Activated naive CD4-positive, alpha-beta T cell treated with anti-CD3 and anti-CD28 coated beads for 36 hours (primary cell): Measurements from ENCODE around the gene CCDC196. TPM values are rescaled to one million over a fixed set of nuclear protein-coding genes. Genes with fewer than 3 reads are reported as not detected.

Source experiments
- CTCF ChIA-PET: fragments of 350-600 bp; sonication (Branson Sonifier 250); formaldehyde crosslinking; loops from one replicate; lab custom pipeline; 2021; ENCODE audit warnings: antibody characterized with exemption; lab: Charles Lee
- DNase-seq: peaks from one replicate; pipeline ENCODE4 v3.0.0-alpha.2; 2020
- H3K27ac Mint-ChIP-seq: one replicate; pipeline ENCODE4 v1.8.0; 2021; ENCODE audit warnings: mild to moderate bottlenecking, mixed read lengths
- H3K27me3 Mint-ChIP-seq: one replicate; pipeline ENCODE4 v1.8.0; 2021; ENCODE audit warnings: low read depth, mixed read lengths
- H3K36me3 Mint-ChIP-seq: one replicate; pipeline ENCODE4 v1.8.0; 2021; ENCODE audit warnings: low read depth, mixed read lengths
- H3K4me1 Mint-ChIP-seq: one replicate; pipeline ENCODE4 v1.8.0; 2021; ENCODE audit warnings: low read depth, mixed read lengths
- H3K4me3 Mint-ChIP-seq: one replicate; pipeline ENCODE4 v1.8.0; 2021; ENCODE audit warnings: mild to moderate bottlenecking, moderate library complexity, mixed read lengths
- H3K9me3 Mint-ChIP-seq: one replicate; pipeline ENCODE4 v1.8.0; 2021; ENCODE audit warnings: mixed read lengths
- intact Hi-C: fragments of 100-400 bp; cut with micrococcal nuclease; formaldehyde crosslinking; loops from one replicate; pipeline ENCODE4 v1.15.1; 2023
- total RNA-seq, 2 experiments: library from RNA; stranded (reverse); gene quantifications; one replicate each; pipeline ENCODE4 v1.2.3, GENCODE V29; 2021

Gene CCDC196
- not detected for total RNA-seq

- Mint-ChIP-seq H3K4me3 (no peak within 1 kb of the TSS), H3K27me3 (no peaks in the 10 kb centered on the region), H3K27ac (no peak within 1 kb of the TSS), H3K4me1 (no peaks in the 10 kb centered on the region), H3K9me3 (no peaks in the 10 kb centered on the region), H3K36me3 (no peaks in the 10 kb centered on the region)
- intact Hi-C loops: no loop called here
- CTCF ChIA-PET: no interaction called here
- DNase-seq: no peak
These were observed at the start of gene CCDC196 for GRCh38 chr14:66485910-66486421. TSS of gene CCDC196 (plus strand) at chr14:66486371. CDS start at chr14:66486503, 132 bp downstream.

GRCh38 chr14:66440801-66441200, 45.4 kb upstream of the CCDC196 start:
- DNase-seq: no peak
- H3K27me3 Mint-ChIP-seq: no peaks in the 10 kb centered on the region
- no peaks in the 10 kb centered on the region for H3K4me1 Mint-ChIP-seq
- intact Hi-C loops: no loop called here
- CTCF ChIA-PET: no interaction called here
- no peaks in the 10 kb centered on the region for H3K36me3 Mint-ChIP-seq
- no peak overlapping the region for H3K4me3 Mint-ChIP-seq
- H3K27ac Mint-ChIP-seq: no peak overlapping the region
- H3K9me3 Mint-ChIP-seq: peaks cover 25% of the 10 kb centered on the region

GRCh38 chr14:66442953-66443571, 43.1 kb upstream of the CCDC196 start:
- no peak for DNase-seq
- no peaks in the 10 kb centered on the region for H3K36me3 Mint-ChIP-seq
- H3K4me3 Mint-ChIP-seq: no peak overlapping the region
- peaks cover 22% of the 10 kb centered on the region for H3K9me3 Mint-ChIP-seq
- no peaks in the 10 kb centered on the region for H3K4me1 Mint-ChIP-seq
- intact Hi-C loops: no loop called here
- no peaks in the 10 kb centered on the region for H3K27me3 Mint-ChIP-seq
- CTCF ChIA-PET: no interaction called here
- H3K27ac Mint-ChIP-seq: no peak overlapping the region

GRCh38 chr14:66443785-66444184, 42.4 kb upstream of the CCDC196 start:
- no peaks in the 10 kb centered on the region for H3K4me1 Mint-ChIP-seq
- no peak overlapping the region for H3K27ac Mint-ChIP-seq
- intact Hi-C loops: no loop called here
- no peaks in the 10 kb centered on the region for H3K27me3 Mint-ChIP-seq
- peaks cover 19% of the 10 kb centered on the region for H3K9me3 Mint-ChIP-seq
- H3K4me3 Mint-ChIP-seq: no peak overlapping the region
- no peak for DNase-seq
- CTCF ChIA-PET: no interaction called here
- no peaks in the 10 kb centered on the region for H3K36me3 Mint-ChIP-seq

- CTCF ChIA-PET: no interaction called here
- no peaks in the 10 kb centered on the region for H3K27me3 Mint-ChIP-seq
These were observed 41.8 kb upstream of the CCDC196 start for GRCh38 chr14:66444271-66444927.

GRCh38 chr14:66445936-66446335, 40.2 kb upstream of the CCDC196 start:
- CTCF ChIA-PET: no interaction called here
- no peaks in the 10 kb centered on the region for H3K27me3 Mint-ChIP-seq
- H3K9me3 Mint-ChIP-seq: peaks cover 4% of the 10 kb centered on the region
- H3K4me3 Mint-ChIP-seq: no peak overlapping the region
- no peak overlapping the region for H3K27ac Mint-ChIP-seq
- no peak for DNase-seq
- intact Hi-C loops: no loop called here
- H3K36me3 Mint-ChIP-seq: no peaks in the 10 kb centered on the region
- H3K4me1 Mint-ChIP-seq: no peaks in the 10 kb centered on the region

More at GRCh38 chr14:66444271-66444927, 41.8 kb upstream of the CCDC196 start:
- H3K36me3 Mint-ChIP-seq: no peaks in the 10 kb centered on the region
- intact Hi-C loops: no loop called here
- DNase-seq: no peak
- H3K27ac Mint-ChIP-seq: no peak overlapping the region
- no peaks in the 10 kb centered on the region for H3K4me1 Mint-ChIP-seq
- H3K9me3 Mint-ChIP-seq: peaks cover 17% of the 10 kb centered on the region
- H3K4me3 Mint-ChIP-seq: no peak overlapping the region

- Mint-ChIP-seq H3K4me1 (no peaks in the 10 kb centered on the region), H3K4me3 (no peak overlapping the region), H3K27ac (no peak overlapping the region), H3K36me3 (peaks cover 1% of the 10 kb centered on the region), H3K27me3 (no peaks in the 10 kb centered on the region), H3K9me3 (no peaks in the 10 kb centered on the region)
- intact Hi-C loops: no loop called here
- CTCF ChIA-PET: no interaction called here
- DNase-seq: no peak
These were observed 32.7 kb upstream of the CCDC196 start for GRCh38 chr14:66453469-66453868.

GRCh38 chr14:66459603-66460002, 26.6 kb upstream of the CCDC196 start:
- intact Hi-C loops: no loop called here
- Mint-ChIP-seq H3K4me1 (no peaks in the 10 kb centered on the region), H3K27ac (no peak overlapping the region), H3K36me3 (no peaks in the 10 kb centered on the region), H3K4me3 (no peak overlapping the region), H3K27me3 (no peaks in the 10 kb centered on the region), H3K9me3 (no peaks in the 10 kb centered on the region)
- no peak for DNase-seq
- CTCF ChIA-PET: no interaction called here

GRCh38 chr14:66464261-66464660, 21.9 kb upstream of the CCDC196 start:
- no peak for DNase-seq
- Mint-ChIP-seq H3K27ac (no peak overlapping the region), H3K27me3 (no peaks in the 10 kb centered on the region), H3K4me3 (no peak overlapping the region), H3K4me1 (no peaks in the 10 kb centered on the region), H3K36me3 (peaks cover 1% of the 10 kb centered on the region), H3K9me3 (peaks cover 2% of the 10 kb centered on the region)
- CTCF ChIA-PET: interaction anchor here (0.9 to 1.0 kb wide), 2 partner anchors 32 to 510 kb away, joined by 3 to 4 read pairs; no protein-coding TSS in a partner anchor
- intact Hi-C loops: no loop called here

GRCh38 chr14:66468778-66469367, 17.3 kb upstream of the CCDC196 start:
- CTCF ChIA-PET: no interaction called here
- peaks cover 5% of the 10 kb centered on the region for H3K36me3 Mint-ChIP-seq
- intact Hi-C loops: no loop called here

GRCh38 chr14:66471584-66471983, 14.6 kb upstream of the CCDC196 start:
- Mint-ChIP-seq H3K27ac (no peak overlapping the region), H3K4me1 (no peaks in the 10 kb centered on the region), H3K9me3 (peaks cover 16% of the 10 kb centered on the region), H3K36me3 (peaks cover 6% of the 10 kb centered on the region), H3K27me3 (no peaks in the 10 kb centered on the region), H3K4me3 (no peak overlapping the region)
- intact Hi-C loops: no loop called here
- CTCF ChIA-PET: no interaction called here
- no peak for DNase-seq

More at GRCh38 chr14:66468778-66469367, 17.3 kb upstream of the CCDC196 start:
- no peak for DNase-seq
- H3K4me3 Mint-ChIP-seq: no peak overlapping the region
- no peak overlapping the region for H3K27ac Mint-ChIP-seq
- no peaks in the 10 kb centered on the region for H3K4me1 Mint-ChIP-seq
- H3K9me3 Mint-ChIP-seq: peaks cover 16% of the 10 kb centered on the region
- H3K27me3 Mint-ChIP-seq: no peaks in the 10 kb centered on the region

GRCh38 chr14:66472251-66472650, 13.9 kb upstream of the CCDC196 start:
- no peak overlapping the region for H3K4me3 Mint-ChIP-seq
- CTCF ChIA-PET: no interaction called here
- H3K27me3 Mint-ChIP-seq: no peaks in the 10 kb centered on the region
- intact Hi-C loops: no loop called here
- no peaks in the 10 kb centered on the region for H3K4me1 Mint-ChIP-seq
- peaks cover 16% of the 10 kb centered on the region for H3K9me3 Mint-ChIP-seq
- H3K36me3 Mint-ChIP-seq: peaks cover 6% of the 10 kb centered on the region
- no peak overlapping the region for H3K27ac Mint-ChIP-seq
- no peak for DNase-seq
